Lower leg skin (tissue), 4 donors: ENCODE results near the gene PHLPP1. TPM values are rescaled to one million over a fixed set of nuclear protein-coding genes. Genes with fewer than 3 reads are reported as not detected.
A peak's percentile ranks its signal among the peaks of the same experiment; 100 is the strongest.

Experiments
- DNase-seq, 2 donors: peaks; one replicate each; pipeline ENCODE4 v3.0.0-alpha.2; 2019; ENCODE audit warnings: low spot score in 2 of 2
- H3K4me3 ChIP-seq: fragments of 200-600 bp; sonication (generic); 2 replicates; pipeline ENCODE4 v1.5.1; 2017; ENCODE audit warnings: mild to moderate bottlenecking, low read depth; ENCODE audit not compliant: poor library complexity, severe bottlenecking
- POLR2A ChIP-seq, 2 donors: fragments of 450-650 bp; IDR thresholded peaks; one replicate each; pipeline ENCODE4 v1.6.1; 2016 to 2017; ENCODE audit warnings: antibody characterized with exemption in 2 of 2, mild to moderate bottlenecking in 1 of 2, moderate library complexity in 1 of 2
- WGBS, 2 donors: methylation state at CpG; one replicate each; pipeline ENCODE4 v1.1.5; 2018; 5-methylcytosine and 5-hydroxymethylcytosine counted together
- intact Hi-C: fragments of 100-400 bp; cut with DNase I; formaldehyde crosslinking; loops from one replicate; pipeline ENCODE4 v1.15.0; 2023; ENCODE audit warnings: low total_unique reads
- total RNA-seq, 4 donors: library from RNA; depleted of rRNA; stranded (reverse); fragments of >200 nt; gene quantifications; one replicate each; pipeline ENCODE4 v1.1.0, GENCODE V29; 2016
- TF ChIP-seq, protein P1 (sequence below), 3 donors: fragments of 450-650 bp; IDR thresholded peaks; one replicate each; pipeline ENCODE4 v1.5.1; 2016; ENCODE audit warnings: antibody characterized with exemption in 3 of 3, mild to moderate bottlenecking in 3 of 3, moderate library complexity in 2 of 3

The PHLPP1 gene
- total RNA-seq, 4 donors from 2014 or later = 27.3 to 38.5 (median 33.1) TPM

DNA sequence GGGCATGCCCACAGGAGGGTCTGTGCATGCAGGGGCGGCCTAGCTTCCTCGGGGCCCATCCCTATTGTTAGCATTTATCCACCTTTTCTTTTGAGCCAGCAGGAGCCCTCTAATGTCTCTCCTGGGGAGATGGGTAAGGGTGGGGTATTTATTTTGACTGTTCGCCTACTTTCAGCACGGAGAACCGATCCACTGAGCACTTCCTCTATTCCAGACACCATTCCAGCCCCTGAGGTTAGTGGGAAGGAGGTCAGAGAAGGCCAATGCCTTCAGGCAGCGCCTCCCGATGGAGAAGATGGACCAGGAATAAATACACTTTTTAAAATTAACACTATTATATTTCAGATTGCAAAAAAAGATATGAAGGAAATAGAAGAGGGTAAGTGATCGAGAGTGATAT, 276.0 kb downstream of the PHLPP1 start:
- no peak overlapping the region for H3K4me3 ChIP-seq
- peak in 1 of 2 donors; percentile 59 for DNase-seq
- intact Hi-C loops = no loop called here
- 88 to 95% methylated on average over 8 of the region's 8 CpGs for WGBS, 2 donors
- no peak for TF ChIP-seq POLR2A (IDR thresholded peaks at IDR 0.05)
- TF ChIP-seq, protein P1, sequence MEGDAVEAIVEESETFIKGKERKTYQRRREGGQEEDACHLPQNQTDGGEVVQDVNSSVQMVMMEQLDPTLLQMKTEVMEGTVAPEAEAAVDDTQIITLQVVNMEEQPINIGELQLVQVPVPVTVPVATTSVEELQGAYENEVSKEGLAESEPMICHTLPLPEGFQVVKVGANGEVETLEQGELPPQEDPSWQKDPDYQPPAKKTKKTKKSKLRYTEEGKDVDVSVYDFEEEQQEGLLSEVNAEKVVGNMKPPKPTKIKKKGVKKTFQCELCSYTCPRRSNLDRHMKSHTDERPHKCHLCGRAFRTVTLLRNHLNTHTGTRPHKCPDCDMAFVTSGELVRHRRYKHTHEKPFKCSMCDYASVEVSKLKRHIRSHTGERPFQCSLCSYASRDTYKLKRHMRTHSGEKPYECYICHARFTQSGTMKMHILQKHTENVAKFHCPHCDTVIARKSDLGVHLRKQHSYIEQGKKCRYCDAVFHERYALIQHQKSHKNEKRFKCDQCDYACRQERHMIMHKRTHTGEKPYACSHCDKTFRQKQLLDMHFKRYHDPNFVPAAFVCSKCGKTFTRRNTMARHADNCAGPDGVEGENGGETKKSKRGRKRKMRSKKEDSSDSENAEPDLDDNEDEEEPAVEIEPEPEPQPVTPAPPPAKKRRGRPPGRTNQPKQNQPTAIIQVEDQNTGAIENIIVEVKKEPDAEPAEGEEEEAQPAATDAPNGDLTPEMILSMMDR (IDR thresholded peaks at IDR 0.05) = no peak

DNA sequence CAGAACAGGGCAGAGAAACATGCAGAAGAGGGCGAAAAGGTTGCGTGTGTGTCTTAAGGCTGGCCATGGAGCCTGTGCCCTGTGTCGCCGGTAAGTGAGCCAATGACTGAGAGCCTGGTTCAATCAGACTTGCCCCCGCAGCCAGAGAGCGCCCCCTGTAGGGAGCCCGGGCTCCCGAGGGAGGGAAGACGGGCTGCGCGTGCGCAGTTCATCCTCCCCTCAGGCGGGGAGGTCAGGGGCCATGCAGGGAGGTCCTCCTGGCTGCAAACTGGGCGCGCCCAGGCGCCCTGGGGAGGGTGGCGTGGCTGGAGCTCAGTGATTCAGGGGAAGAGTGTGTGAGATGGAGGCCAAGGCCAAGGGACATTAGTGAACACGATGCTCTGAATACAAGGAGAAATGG, 276.6 kb downstream of the PHLPP1 start:
- no peak for TF ChIP-seq POLR2A (IDR thresholded peaks at IDR 0.05)
- TF ChIP-seq, protein P1 (IDR thresholded peaks at IDR 0.05) = no peak
- DNase-seq = peak in 1 of 2 donors; percentile 62
- WGBS, 2 donors = 94 to 97% methylated on average over 18 of the region's 18 CpGs
- H3K4me3 ChIP-seq = no peak overlapping the region
- intact Hi-C loops = no loop called here

DNA sequence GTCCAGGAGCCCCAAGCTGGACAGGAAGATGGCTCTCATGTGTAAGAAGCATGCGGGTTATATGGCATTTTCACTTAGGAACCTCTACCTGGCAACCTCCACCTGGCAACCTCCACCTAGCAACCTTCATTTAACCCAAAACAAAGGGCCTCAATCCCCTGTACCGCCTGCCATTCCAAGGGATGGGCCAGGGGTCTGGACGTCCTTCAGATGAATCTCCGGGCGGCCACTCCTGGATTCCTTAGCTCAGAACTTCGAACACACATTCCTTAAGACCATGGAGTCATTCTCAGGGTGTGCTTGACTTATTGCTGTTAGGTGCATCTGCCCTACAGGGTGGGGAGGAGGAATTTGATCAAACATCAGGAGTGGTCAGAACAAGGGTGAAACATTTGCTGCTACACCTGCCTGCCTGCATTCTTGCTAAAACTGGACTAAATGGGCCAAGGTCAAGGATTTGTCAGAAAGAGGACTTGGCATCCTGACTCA, 277.6 kb downstream of the PHLPP1 start:
- no peak overlapping the region for H3K4me3 ChIP-seq
- DNase-seq = no peak
- TF ChIP-seq POLR2A (IDR thresholded peaks at IDR 0.05) = no peak
- 94 to 97% methylated on average over 6 of the region's 6 CpGs for WGBS, 2 donors
- intact Hi-C loops = no loop called here

DNA sequence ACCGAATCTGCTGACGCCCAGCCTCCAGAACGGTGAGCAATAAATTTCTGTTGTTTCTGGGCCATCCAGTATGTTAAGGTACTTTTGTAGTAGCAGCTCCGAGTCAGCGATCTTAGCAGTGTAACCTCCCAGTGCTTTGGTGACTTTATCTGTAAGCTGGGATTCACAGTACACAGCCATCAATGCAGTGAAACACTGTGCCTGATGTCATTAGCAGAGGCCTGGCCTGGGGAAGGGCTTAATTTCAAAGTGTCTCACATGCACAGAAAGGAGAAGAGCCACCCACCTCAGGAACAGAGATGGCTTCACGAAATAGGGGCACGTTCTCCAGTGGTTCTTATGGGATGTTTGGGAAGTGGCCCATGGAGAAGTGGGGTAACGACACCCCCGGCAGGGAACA, 281.2 kb downstream of the PHLPP1 start:
- DNase-seq = peak in 1 of 2 donors; percentile 61
- no peak for TF ChIP-seq POLR2A (IDR thresholded peaks at IDR 0.05)
- TF ChIP-seq, protein P1 (IDR thresholded peaks at IDR 0.05) = no peak
- WGBS, 2 donors = 88 to 89% methylated on average over 9 of the region's 9 CpGs
- no peak overlapping the region for H3K4me3 ChIP-seq
- intact Hi-C loops = no loop called here

DNA sequence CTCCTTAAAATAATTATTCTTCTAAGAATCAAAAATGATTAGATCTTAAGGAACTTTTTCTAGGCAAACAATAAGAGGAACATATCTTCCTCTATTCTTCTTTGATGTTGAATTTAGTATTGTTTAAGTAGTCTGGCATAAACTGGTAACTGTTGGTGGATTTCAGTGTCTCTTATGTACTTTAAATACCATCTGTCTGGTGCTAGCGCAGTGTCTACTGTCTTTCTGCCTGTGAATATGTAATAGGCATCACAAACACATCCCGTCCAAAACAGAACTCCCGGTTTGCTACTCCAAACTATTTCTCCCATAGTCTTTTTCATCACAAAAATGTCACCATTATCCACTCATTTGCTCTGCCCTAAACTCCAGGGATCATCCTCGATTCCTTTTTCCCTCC, 281.7 kb downstream of the PHLPP1 start:
- H3K4me3 ChIP-seq = no peak overlapping the region
- TF ChIP-seq, protein P1 (IDR thresholded peaks at IDR 0.05) = no peak
- no peak for TF ChIP-seq POLR2A (IDR thresholded peaks at IDR 0.05)
- no peak for DNase-seq
- 61 to 75% methylated on average over 4 of the region's 4 CpGs for WGBS, 2 donors
- intact Hi-C loops = no loop called here

DNA sequence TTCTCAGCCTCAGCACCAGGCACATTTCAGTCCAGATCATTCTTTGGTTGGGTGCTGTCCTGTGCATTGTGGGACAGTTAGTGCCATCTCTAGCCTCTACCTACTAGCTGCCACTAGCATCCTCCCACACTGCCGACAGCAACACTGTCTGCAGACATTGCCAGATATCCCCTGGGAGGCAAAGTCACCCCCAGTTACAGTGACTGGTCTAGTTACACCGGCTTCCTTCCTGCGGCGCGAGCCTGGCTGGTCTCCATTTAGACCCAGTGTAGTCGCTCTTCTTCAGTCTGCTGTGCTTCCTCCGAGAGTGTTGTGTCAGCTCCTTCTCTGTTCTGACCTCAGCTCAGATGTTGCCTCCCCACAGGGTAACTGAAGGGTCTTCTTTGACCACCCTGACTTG, 283.1 kb downstream of the PHLPP1 start:
- intact Hi-C loops = no loop called here
- WGBS, 2 donors = 94 to 96% methylated on average over 7 of the region's 7 CpGs

More for the DNA sequence above, 283.1 kb downstream of the PHLPP1 start:
- peak in 1 of 2 donors; percentile 64 for DNase-seq
- TF ChIP-seq POLR2A (IDR thresholded peaks at IDR 0.05) = no peak
- TF ChIP-seq, protein P1 (IDR thresholded peaks at IDR 0.05) = no peak
- H3K4me3 ChIP-seq = no peak overlapping the region
